HG03460 (cell line): ENCODE measurements around the gene TCF7L2.

Source experiments
- ATAC-seq: cut with Tn5 transposase; IDR thresholded peaks from one replicate; pipeline ENCODE4 v1.9.1; 2021; ENCODE audit not compliant: unreplicated experiment

Gene TCF7L2

GRCh38 chr10:113214331-113214730 is 264.3 kb downstream of the TCF7L2 start:
- ATAC-seq, result no peak

- ATAC-seq, result no peak
Measured at GRCh38 chr10:113216102-113216501, 266.1 kb downstream of the TCF7L2 start.
